Upper lobe of left lung (tissue), 6 donors: ENCODE results near the gene PAAF1. TPM values are rescaled to one million over a fixed set of nuclear protein-coding genes. Genes with fewer than 3 reads are reported as not detected.
A peak's percentile ranks its signal among the peaks of the same experiment; 100 is the strongest.

ENCODE experiments used
- ATAC-seq, 2 donors: fragments of 200-7000 bp; cut with Tn5 transposase; one replicate each; pipeline ENCODE4 v1.9.1; 2022; ENCODE audit warnings: mild to moderate bottlenecking in 2 of 2, moderate library complexity in 2 of 2; ENCODE audit not compliant: low FRiP score in 2 of 2
- DNase-seq, 2 donors: peaks; one replicate each; pipeline ENCODE4 v3.0.0-alpha.2; 2019 to 2020
- H3K27ac ChIP-seq, 4 donors: fragments of 200-600 bp; sonication (generic); one replicate each; pipeline ENCODE4 v1.5.1; 2016 to 2019
- H3K27me3 ChIP-seq, 4 donors: fragments of 200-600 bp; sonication (generic); one replicate each; pipeline ENCODE4 v1.5.1; 2017 to 2019
- H3K36me3 ChIP-seq, 4 donors: fragments of 200-600 bp; sonication (generic); one replicate each; pipeline ENCODE4 v1.5.1; 2016 to 2019
- H3K4me1 ChIP-seq, 4 donors: fragments of 200-600 bp; sonication (generic); one replicate each; pipeline ENCODE4 v1.5.1; 2018 to 2019
- H3K4me3 ChIP-seq, 4 donors: fragments of 200-600 bp; sonication (generic); one replicate each; pipeline ENCODE4 v1.5.1; 2017 to 2019; ENCODE audit warnings: mild to moderate bottlenecking in 2 of 4, moderate library complexity in 1 of 4
- H3K9me3 ChIP-seq, 4 donors: fragments of 200-600 bp; sonication (generic); one replicate each; pipeline ENCODE4 v1.5.1; 2018 to 2019
- CTCF ChIP-seq, 6 experiments: fragments of 450-650 bp in 4 of 6; fragments of 200-600 bp in 2 of 6; sonication (generic) in 2 of 6; IDR thresholded peaks; one replicate each; pipeline ENCODE4 v1.5.1; 2016 to 2019; ENCODE audit warnings: antibody characterized with exemption in 6 of 6
- EP300 ChIP-seq, 4 donors: sonication (generic); formaldehyde crosslinking; IDR thresholded peaks; one replicate each; pipeline ENCODE4 v1.5.1; 2017; ENCODE audit warnings: antibody characterized with exemption in 4 of 4, control low read depth in 2 of 4
- POLR2A ChIP-seq, 4 donors: fragments of 450-650 bp; IDR thresholded peaks; one replicate each; pipeline ENCODE4 v1.5.1; 2016 to 2017; ENCODE audit warnings: antibody characterized with exemption in 4 of 4, mild to moderate bottlenecking in 2 of 4
- POLR2AphosphoS5 ChIP-seq, 2 donors: sonication (generic); formaldehyde crosslinking; IDR thresholded peaks; one replicate each; pipeline ENCODE4 v1.5.1; 2017; ENCODE audit warnings: antibody characterized with exemption in 2 of 2
- WGBS, 2 donors: methylation state at CpG; one replicate each; pipeline ENCODE4 v1.1.5; 2017 to 2018; 5-methylcytosine and 5-hydroxymethylcytosine counted together
- total RNA-seq, 6 donors: library from RNA; depleted of rRNA in 4 of 6; stranded (reverse); fragments of >200 nt in 4 of 6; gene quantifications; one replicate each; pipeline versions ENCODE4 v1.1.0 to v1.2.1, GENCODE V29; 2016 to 2021
- donor health status: DM: no; HTN: no; CAD: no; lungs with moderate emphysema.
- donor health status: DM: no; HTN: yes; CAD: no; lungs with severe emphysema.

The PAAF1 gene
- total RNA-seq, 6 donors from 2014 or later, result 8.8 to 58.7 (median 12.6) TPM

GRCh38 chr11:73859671-73860070 lies 17.1 kb upstream of the PAAF1 start:
- no peak overlapping the region for H3K4me3 ChIP-seq
- H3K27ac ChIP-seq, result no peak overlapping the region
- DNase-seq (no peak), ATAC-seq (no peak)
- H3K27me3 ChIP-seq, result no peaks in the 10 kb centered on the region
- TF ChIP-seq CTCF (IDR thresholded peaks at IDR 0.05), result no peak
- no peak for TF ChIP-seq POLR2A (IDR thresholded peaks at IDR 0.05)
- TF ChIP-seq POLR2AphosphoS5 (IDR thresholded peaks at IDR 0.05), result no peak
- TF ChIP-seq EP300 (IDR thresholded peaks at IDR 0.05), result no peak
- H3K36me3 ChIP-seq, result peaks cover 4 to 31% (median 14%) of the 10 kb centered on the region in 4 donors
- 82 to 89% methylated on average over 2 of the region's 2 CpGs for WGBS, 2 donors
- no peaks in the 10 kb centered on the region for H3K9me3 ChIP-seq
- no peaks in the 10 kb centered on the region for H3K4me1 ChIP-seq

GRCh38 chr11:73860202-73860601 lies 16.6 kb upstream of the PAAF1 start:
- ATAC-seq, result no peak
- Histone ChIP-seq H3K36me3 (peaks cover 6 to 34% (median 18%) of the 10 kb centered on the region in 4 donors), H3K9me3 (no peaks in the 10 kb centered on the region), H3K27ac (no peak overlapping the region), H3K4me3 (no peak overlapping the region), H3K27me3 (no peaks in the 10 kb centered on the region), H3K4me1 (no peaks in the 10 kb centered on the region)
- WGBS, 2 donors, result 67% methylated on average over 2 of the region's 2 CpGs
- no peak for DNase-seq
- no peak for TF ChIP-seq POLR2AphosphoS5 (IDR thresholded peaks at IDR 0.05)
- TF ChIP-seq EP300 (IDR thresholded peaks at IDR 0.05), result no peak
- TF ChIP-seq POLR2A (IDR thresholded peaks at IDR 0.05), result no peak
- TF ChIP-seq CTCF (IDR thresholded peaks at IDR 0.05), result no peak

GRCh38 chr11:73862986-73863385 lies 13.8 kb upstream of the PAAF1 start:
- DNase-seq, result no peak
- peaks cover 6 to 36% (median 18%) of the 10 kb centered on the region in 4 donors for H3K36me3 ChIP-seq
- no peak for ATAC-seq
- H3K4me1 ChIP-seq, result peaks cover 0 to 3% (median 0%) of the 10 kb centered on the region in 4 donors
- TF ChIP-seq CTCF (IDR thresholded peaks at IDR 0.05), result no peak
- no peak for TF ChIP-seq POLR2A (IDR thresholded peaks at IDR 0.05)
- TF ChIP-seq POLR2AphosphoS5 (IDR thresholded peaks at IDR 0.05), result no peak
- no peak for TF ChIP-seq EP300 (IDR thresholded peaks at IDR 0.05)
- H3K27me3 ChIP-seq, result no peaks in the 10 kb centered on the region
- 57 to 68% methylated on average over 4 of the region's 4 CpGs for WGBS, 2 donors
- H3K27ac ChIP-seq, result no peak overlapping the region
- no peak overlapping the region for H3K4me3 ChIP-seq
- H3K9me3 ChIP-seq, result no peaks in the 10 kb centered on the region

- 91 to 100% methylated on average over 5 of the region's 5 CpGs for WGBS, 2 donors
- H3K4me1 ChIP-seq, result peaks cover 0 to 3% (median 0%) of the 10 kb centered on the region in 4 donors
- DNase-seq (no peak), ATAC-seq (peak in 1 of 2 donors; percentile 69)
- no peak overlapping the region for H3K27ac ChIP-seq
- no peaks in the 10 kb centered on the region for H3K9me3 ChIP-seq
- TF ChIP-seq EP300 (IDR thresholded peaks at IDR 0.05) (no peak), CTCF (IDR thresholded peaks at IDR 0.05) (no peak), POLR2A (IDR thresholded peaks at IDR 0.05) (no peak), POLR2AphosphoS5 (IDR thresholded peaks at IDR 0.05) (no peak)
- peaks cover 0 to 37% (median 16%) of the 10 kb centered on the region in 4 donors for H3K36me3 ChIP-seq
- H3K27me3 ChIP-seq, result no peaks in the 10 kb centered on the region
- no peak overlapping the region for H3K4me3 ChIP-seq
These were observed 10.7 kb upstream of the PAAF1 start for GRCh38 chr11:73866095-73866579.

- ATAC-seq, result peak; percentile 20 to 72
- DNase-seq, result no peak
- Histone ChIP-seq H3K27me3 (no peaks in the 10 kb centered on the region), H3K27ac (no peak overlapping the region), H3K36me3 (peaks cover 0 to 40% (median 16%) of the 10 kb centered on the region in 4 donors), H3K4me1 (peaks cover 0 to 3% (median 0%) of the 10 kb centered on the region in 4 donors), H3K9me3 (no peaks in the 10 kb centered on the region), H3K4me3 (no peak overlapping the region)
- no peak for TF ChIP-seq CTCF (IDR thresholded peaks at IDR 0.05)
- TF ChIP-seq POLR2AphosphoS5 (IDR thresholded peaks at IDR 0.05), result peak; percentile 13 to 34
- WGBS, 2 donors, result 83 to 86% methylated on average over 2 of the region's 2 CpGs
These were observed 10.2 kb upstream of the PAAF1 start for GRCh38 chr11:73866586-73866996.
